ENCODE data around the gene CNTN4. TPM values are rescaled to one million over a fixed set of nuclear protein-coding genes. Genes with fewer than 3 reads are reported as not detected.

Gene CNTN4
- total RNA-seq, 3 donors from 2014 or later = not detected

- no peak for ATAC-seq
- Mint-ChIP-seq H3K9me3 (no peaks in the 10 kb centered on the region), H3K4me1 (ENCODE audit: low read depth) (no peaks in the 10 kb centered on the region), H3K27me3 (ENCODE audit: low read depth) (no peaks in the 10 kb centered on the region), H3K4me3 (no peak overlapping the region), H3K36me3 (ENCODE audit: insufficient read depth) (no peaks in the 10 kb centered on the region)
- no peak for DNase-seq
Observed at GRCh38 chr3:2360815-2361214, 262.1 kb downstream of the CNTN4 start.

GRCh38 chr3:2362122-2362521 is 263.5 kb downstream of the CNTN4 start:
- Mint-ChIP-seq H3K36me3 (ENCODE audit: insufficient read depth) (no peaks in the 10 kb centered on the region), H3K27me3 (ENCODE audit: low read depth) (no peaks in the 10 kb centered on the region), H3K4me3 (no peak overlapping the region), H3K9me3 (no peaks in the 10 kb centered on the region), H3K4me1 (ENCODE audit: low read depth) (no peaks in the 10 kb centered on the region)
- ATAC-seq (no peak), DNase-seq (no peak)

DNA sequence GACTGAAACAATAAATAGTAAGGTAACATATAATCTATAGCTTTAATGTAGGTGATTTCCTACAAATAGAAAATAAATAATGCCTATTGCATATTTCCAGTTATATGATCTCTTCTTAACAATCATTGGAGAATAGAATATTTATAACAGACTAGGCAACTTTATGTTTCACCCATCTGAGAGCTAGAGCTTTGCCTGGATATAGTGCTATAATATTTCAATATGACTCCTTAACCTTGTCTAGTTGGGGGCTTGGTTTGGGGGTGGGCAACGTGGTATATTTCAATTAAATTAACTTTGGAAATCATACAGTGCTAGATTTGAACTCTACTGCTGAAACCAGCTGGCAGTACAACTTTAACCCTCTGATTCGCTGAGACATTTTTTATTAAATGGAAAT is 265.2 kb downstream of the CNTN4 start:
- Mint-ChIP-seq H3K36me3 (ENCODE audit: insufficient read depth) (no peaks in the 10 kb centered on the region), H3K4me3 (no peak overlapping the region), H3K9me3 (no peaks in the 10 kb centered on the region), H3K27me3 (ENCODE audit: low read depth) (no peaks in the 10 kb centered on the region), H3K4me1 (ENCODE audit: low read depth) (no peaks in the 10 kb centered on the region)
- DNase-seq (no peak), ATAC-seq (no peak)

- Mint-ChIP-seq H3K9me3 (no peaks in the 10 kb centered on the region), H3K4me3 (no peak overlapping the region)
- no peak for ATAC-seq
Observed at GRCh38 chr3:2370317-2370716, 271.7 kb downstream of the CNTN4 start.

DNA sequence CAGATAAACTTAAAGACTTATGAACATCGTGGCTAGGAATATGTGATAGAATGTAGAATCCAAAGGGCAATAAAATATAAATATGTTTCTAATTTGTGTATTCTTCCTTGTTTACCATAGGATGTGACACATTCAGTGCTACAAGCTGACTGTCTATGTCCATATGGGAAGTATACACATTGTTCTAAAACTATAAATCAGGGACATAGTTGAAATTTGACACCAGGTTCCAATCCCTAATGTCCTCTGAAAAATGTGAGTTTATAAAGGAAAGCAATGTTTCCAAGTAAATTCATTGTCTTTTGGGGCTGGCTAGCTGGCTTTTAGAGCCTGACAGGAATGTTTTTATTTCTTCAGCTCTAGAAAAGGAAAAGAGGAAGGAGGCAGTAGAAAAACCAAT is 273.6 kb downstream of the CNTN4 start:
- Mint-ChIP-seq H3K27me3 (ENCODE audit: low read depth) (peaks cover 2% of the 10 kb centered on the region), H3K4me1 (ENCODE audit: low read depth) (no peaks in the 10 kb centered on the region), H3K9me3 (no peaks in the 10 kb centered on the region), H3K4me3 (no peak overlapping the region), H3K36me3 (ENCODE audit: insufficient read depth) (no peaks in the 10 kb centered on the region)
- no peak for DNase-seq
- no peak for ATAC-seq

More at GRCh38 chr3:2370317-2370716, 271.7 kb downstream of the CNTN4 start:
- no peaks in the 10 kb centered on the region for H3K36me3 Mint-ChIP-seq (ENCODE audit: insufficient read depth)
- no peak for DNase-seq
- H3K4me1 Mint-ChIP-seq (ENCODE audit: low read depth) = no peaks in the 10 kb centered on the region
- H3K27me3 Mint-ChIP-seq (ENCODE audit: low read depth) = peaks cover 2% of the 10 kb centered on the region

GRCh38 chr3:2375376-2375775 is 276.7 kb downstream of the CNTN4 start:
- ATAC-seq (no peak), DNase-seq (no peak)
- Mint-ChIP-seq H3K27me3 (ENCODE audit: low read depth) (peaks cover 2% of the 10 kb centered on the region), H3K9me3 (no peaks in the 10 kb centered on the region), H3K4me3 (no peak overlapping the region), H3K36me3 (ENCODE audit: insufficient read depth) (no peaks in the 10 kb centered on the region), H3K4me1 (ENCODE audit: low read depth) (no peaks in the 10 kb centered on the region)

DNA sequence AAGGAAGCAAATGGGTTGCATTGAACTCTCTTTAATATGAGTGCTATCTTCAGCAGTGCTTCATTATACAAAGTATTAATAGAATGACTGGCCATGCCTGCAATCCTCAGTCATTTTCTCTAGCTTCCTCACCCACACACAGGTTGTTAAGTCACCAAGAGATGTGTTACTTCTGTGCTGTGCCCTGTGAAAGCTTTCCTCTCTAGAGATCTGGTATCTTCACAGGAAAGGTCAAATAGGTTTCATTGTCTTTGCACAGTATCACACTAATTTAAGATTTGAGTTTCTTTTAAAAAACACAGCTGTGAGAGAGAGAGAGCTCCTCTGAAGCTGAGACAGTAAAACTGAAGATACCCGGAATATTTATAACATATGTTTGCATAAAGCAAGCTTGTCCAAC is 278.6 kb downstream of the CNTN4 start:
- DNase-seq = no peak
- Mint-ChIP-seq H3K9me3 (no peaks in the 10 kb centered on the region), H3K36me3 (ENCODE audit: insufficient read depth) (no peaks in the 10 kb centered on the region), H3K4me1 (ENCODE audit: low read depth) (no peaks in the 10 kb centered on the region), H3K4me3 (no peak overlapping the region), H3K27me3 (ENCODE audit: low read depth) (no peaks in the 10 kb centered on the region)
- no peak for ATAC-seq

GRCh38 chr3:2390926-2391532 is 292.4 kb downstream of the CNTN4 start:
- DNase-seq (no peak), ATAC-seq (no peak)
- Mint-ChIP-seq H3K4me1 (ENCODE audit: low read depth) (no peaks in the 10 kb centered on the region), H3K4me3 (no peak overlapping the region), H3K27me3 (ENCODE audit: low read depth) (no peaks in the 10 kb centered on the region), H3K36me3 (ENCODE audit: insufficient read depth) (no peaks in the 10 kb centered on the region), H3K9me3 (no peaks in the 10 kb centered on the region)

DNA sequence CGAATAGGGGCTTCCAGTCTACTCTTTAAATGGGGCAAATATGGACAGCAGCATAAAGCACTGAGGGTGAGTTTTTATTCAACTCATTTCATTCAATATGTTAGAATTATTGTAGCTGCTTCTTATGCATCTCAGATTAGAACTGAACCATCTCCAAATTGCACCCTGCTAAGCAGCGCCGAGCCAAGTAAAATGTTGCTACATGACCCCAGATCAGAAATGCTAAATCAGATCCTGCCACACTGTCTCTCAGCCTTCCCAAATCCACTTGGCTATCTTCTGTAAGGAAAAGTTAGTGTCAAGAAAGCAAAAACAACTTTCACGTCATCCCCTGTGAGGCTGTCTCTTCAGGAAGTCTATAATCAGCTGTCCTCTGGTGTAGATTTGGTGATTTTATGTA is 293.2 kb downstream of the CNTN4 start:
- Mint-ChIP-seq H3K36me3 (ENCODE audit: insufficient read depth) (no peaks in the 10 kb centered on the region), H3K4me3 (no peak overlapping the region), H3K27me3 (ENCODE audit: low read depth) (no peaks in the 10 kb centered on the region), H3K4me1 (ENCODE audit: low read depth) (no peaks in the 10 kb centered on the region), H3K9me3 (no peaks in the 10 kb centered on the region)
- ATAC-seq (no peak), DNase-seq (no peak)

DNA sequence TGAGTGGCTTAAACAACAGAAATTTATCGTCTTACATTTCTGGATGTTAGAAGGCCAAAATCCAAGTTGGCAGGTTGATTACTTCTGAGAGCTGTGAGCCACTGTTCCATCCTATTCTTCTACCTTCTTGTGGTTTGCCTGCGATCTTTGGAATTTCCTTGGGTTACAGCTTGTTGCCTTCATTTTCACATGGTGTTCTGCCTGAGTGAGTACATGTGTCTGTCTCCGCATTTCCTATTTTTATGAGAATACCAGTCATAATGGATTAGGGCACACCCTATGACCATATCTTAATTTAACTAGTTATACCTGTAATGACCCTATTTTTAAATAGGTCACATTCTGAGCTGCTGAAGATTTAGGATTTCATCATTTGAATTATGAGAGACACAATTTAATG is 294.3 kb downstream of the CNTN4 start:
- H3K27me3 Mint-ChIP-seq (ENCODE audit: low read depth) = no peaks in the 10 kb centered on the region
- no peaks in the 10 kb centered on the region for H3K36me3 Mint-ChIP-seq (ENCODE audit: insufficient read depth)
- DNase-seq = no peak
- no peaks in the 10 kb centered on the region for H3K4me1 Mint-ChIP-seq (ENCODE audit: low read depth)
- ATAC-seq = no peak
- H3K4me3 Mint-ChIP-seq = no peak overlapping the region
- H3K9me3 Mint-ChIP-seq = no peaks in the 10 kb centered on the region

DNA sequence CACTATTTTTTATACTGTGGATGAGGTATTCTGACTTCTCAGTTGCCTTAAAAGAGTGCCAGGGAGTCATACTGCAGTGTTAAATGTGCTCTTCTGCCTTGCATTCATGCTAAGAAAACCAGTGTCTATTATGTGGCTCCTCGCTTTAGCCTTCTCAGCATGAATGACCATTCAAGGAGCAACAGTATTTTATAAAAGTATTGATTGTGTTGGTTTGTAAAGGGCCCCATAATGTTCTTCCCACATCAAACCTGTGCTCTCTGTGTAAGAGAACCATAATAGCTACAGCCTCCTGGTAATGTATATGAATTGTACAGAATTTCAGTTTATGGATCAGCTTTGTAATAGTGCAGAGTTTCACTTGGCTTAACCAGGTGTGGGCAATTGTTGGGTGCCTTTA is 316.4 kb downstream of the CNTN4 start:
- H3K36me3 Mint-ChIP-seq (ENCODE audit: insufficient read depth) = no peaks in the 10 kb centered on the region
- DNase-seq = no peak
- H3K4me1 Mint-ChIP-seq (ENCODE audit: low read depth) = no peaks in the 10 kb centered on the region
- H3K9me3 Mint-ChIP-seq = no peaks in the 10 kb centered on the region
- no peaks in the 10 kb centered on the region for H3K27me3 Mint-ChIP-seq (ENCODE audit: low read depth)
- ATAC-seq = no peak
- H3K4me3 Mint-ChIP-seq = no peak overlapping the region

DNA sequence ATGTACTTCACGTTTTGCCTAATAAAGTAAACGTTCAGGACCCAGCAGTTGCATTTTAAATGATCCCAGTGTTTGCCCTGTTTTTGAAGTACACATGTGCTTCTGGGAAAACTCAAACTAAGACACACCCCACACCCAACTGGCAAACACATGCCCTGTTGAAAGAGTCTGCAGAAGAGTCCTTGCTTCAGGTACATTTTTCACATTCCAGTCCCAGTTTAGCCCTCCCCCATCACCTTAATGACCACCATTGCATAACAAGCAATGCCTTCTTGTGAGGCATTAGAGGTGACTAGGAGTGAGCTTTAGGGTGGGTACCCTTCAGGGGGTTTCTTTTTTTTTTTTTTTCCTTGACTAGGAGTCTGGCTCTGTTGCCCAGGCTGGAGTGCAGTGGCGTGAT is 322.3 kb downstream of the CNTN4 start:
- no peak overlapping the region for H3K4me3 Mint-ChIP-seq
- no peaks in the 10 kb centered on the region for H3K4me1 Mint-ChIP-seq (ENCODE audit: low read depth)
- H3K27me3 Mint-ChIP-seq (ENCODE audit: low read depth) = no peaks in the 10 kb centered on the region
- H3K9me3 Mint-ChIP-seq = peaks cover 3% of the 10 kb centered on the region
- no peaks in the 10 kb centered on the region for H3K36me3 Mint-ChIP-seq (ENCODE audit: insufficient read depth)
- DNase-seq (no peak), ATAC-seq (no peak)

DNA sequence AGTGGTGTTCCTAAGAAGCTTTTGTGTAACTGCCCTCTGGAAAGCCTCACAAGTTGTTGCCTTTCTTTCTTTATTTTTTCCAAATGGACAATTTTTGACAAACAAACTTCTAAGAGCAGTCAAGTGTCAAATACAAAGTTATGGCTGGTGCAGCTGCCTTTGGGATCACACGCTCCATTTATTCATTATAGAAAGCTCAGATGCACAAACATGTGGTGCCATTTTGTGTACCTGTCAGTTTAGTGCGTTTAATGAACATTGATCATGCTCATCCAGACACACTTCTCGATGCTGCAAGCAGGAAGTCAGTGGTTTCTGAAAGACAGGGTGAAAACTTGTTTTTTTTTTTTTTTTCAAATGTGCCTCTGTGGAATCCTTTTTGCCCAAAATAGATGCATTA is 324.5 kb downstream of the CNTN4 start:
- H3K27me3 Mint-ChIP-seq (ENCODE audit: low read depth) = no peaks in the 10 kb centered on the region
- DNase-seq = no peak
- no peak overlapping the region for H3K4me3 Mint-ChIP-seq

GRCh38 chr3:2441558-2441957 is 342.9 kb downstream of the CNTN4 start:
- H3K9me3 Mint-ChIP-seq = no peaks in the 10 kb centered on the region
- ATAC-seq (no peak), DNase-seq (no peak)
- no peak overlapping the region for H3K4me3 Mint-ChIP-seq
- H3K4me1 Mint-ChIP-seq (ENCODE audit: low read depth) = no peaks in the 10 kb centered on the region
- no peaks in the 10 kb centered on the region for H3K27me3 Mint-ChIP-seq (ENCODE audit: low read depth)
- H3K36me3 Mint-ChIP-seq (ENCODE audit: insufficient read depth) = no peaks in the 10 kb centered on the region

More for the DNA sequence above, 324.5 kb downstream of the CNTN4 start:
- no peak for ATAC-seq
- Mint-ChIP-seq H3K4me1 (ENCODE audit: low read depth) (no peaks in the 10 kb centered on the region), H3K9me3 (peaks cover 3% of the 10 kb centered on the region), H3K36me3 (ENCODE audit: insufficient read depth) (no peaks in the 10 kb centered on the region)

- Mint-ChIP-seq H3K4me1 (ENCODE audit: low read depth) (no peaks in the 10 kb centered on the region), H3K27me3 (ENCODE audit: low read depth) (peaks cover 2% of the 10 kb centered on the region), H3K36me3 (ENCODE audit: insufficient read depth) (no peaks in the 10 kb centered on the region), H3K9me3 (no peaks in the 10 kb centered on the region), H3K4me3 (no peak overlapping the region)
- ATAC-seq (no peak), DNase-seq (no peak)
Observed at GRCh38 chr3:2446146-2446545, 347.5 kb downstream of the CNTN4 start.

DNA sequence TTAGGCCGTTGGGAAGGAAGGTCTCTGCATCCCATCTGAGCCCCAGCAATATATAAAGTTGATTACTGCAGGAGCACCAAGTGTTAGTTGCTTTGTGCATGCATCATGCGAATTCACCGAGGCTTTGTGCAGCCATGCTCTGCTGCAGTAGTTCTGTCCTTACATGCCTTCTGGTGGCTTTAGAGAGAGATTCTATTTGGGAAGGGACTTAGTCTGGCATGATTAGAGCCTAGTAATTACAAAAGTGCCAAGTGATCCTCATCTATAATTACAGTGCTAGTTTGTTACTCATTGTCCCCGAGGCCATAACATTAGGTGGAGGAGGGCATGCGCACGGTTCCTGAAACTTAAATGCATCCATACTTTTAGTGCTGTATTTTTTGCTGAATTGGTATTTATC is 353.6 kb downstream of the CNTN4 start:
- Mint-ChIP-seq H3K4me3 (no peak overlapping the region), H3K36me3 (ENCODE audit: insufficient read depth) (no peaks in the 10 kb centered on the region), H3K27me3 (ENCODE audit: low read depth) (peaks cover 2% of the 10 kb centered on the region), H3K9me3 (no peaks in the 10 kb centered on the region), H3K4me1 (ENCODE audit: low read depth) (no peaks in the 10 kb centered on the region)
- DNase-seq = no peak
- ATAC-seq = no peak

Measured in activated T-cell treated with anti-CD3 and anti-CD28 coated beads, Interleukin-2, amount 50 U/mL, for 4 hours (primary cell).